ENCODE measurements around the gene ZFPM1.

The ZFPM1 gene

GRCh38 chr16:88577166-88577565 is 124.1 kb downstream of the ZFPM1 start:
- no peak for DNase-seq (ENCODE audit: low read depth)
- no peak overlapping the region for H3K4me3 ChIP-seq (ENCODE audit: control insufficient read depth, low read depth, low read length)
- TF ChIP-seq CTCF (conservative IDR thresholded peaks at IDR 0.05; ENCODE audit: control insufficient read depth, insufficient read depth, low read depth, low read length), result no peak

GRCh38 chr16:88578446-88579313 is 125.6 kb downstream of the ZFPM1 start:
- H3K4me3 ChIP-seq (ENCODE audit: control insufficient read depth, low read depth, low read length), result no peak overlapping the region
- no peak for TF ChIP-seq CTCF (conservative IDR thresholded peaks at IDR 0.05; ENCODE audit: control insufficient read depth, insufficient read depth, low read depth, low read length)
- no peak for DNase-seq (ENCODE audit: low read depth)

GRCh38 chr16:88580371-88580770 is 127.3 kb downstream of the ZFPM1 start:
- no peak for DNase-seq (ENCODE audit: low read depth)
- no peak overlapping the region for H3K4me3 ChIP-seq (ENCODE audit: control insufficient read depth, low read depth, low read length)
- TF ChIP-seq CTCF (conservative IDR thresholded peaks at IDR 0.05; ENCODE audit: control insufficient read depth, insufficient read depth, low read depth, low read length), result no peak

- no peak for DNase-seq (ENCODE audit: low read depth)
- TF ChIP-seq CTCF (conservative IDR thresholded peaks at IDR 0.05; ENCODE audit: control insufficient read depth, insufficient read depth, low read depth, low read length), result no peak
- no peak overlapping the region for H3K4me3 ChIP-seq (ENCODE audit: control insufficient read depth, low read depth, low read length)
These were observed 128.0 kb downstream of the ZFPM1 start for GRCh38 chr16:88581033-88581432.

- DNase-seq (ENCODE audit: low read depth), result no peak
- no peak for TF ChIP-seq CTCF (conservative IDR thresholded peaks at IDR 0.05; ENCODE audit: control insufficient read depth, insufficient read depth, low read depth, low read length)
- H3K4me3 ChIP-seq (ENCODE audit: control insufficient read depth, low read depth, low read length), result no peak overlapping the region
These were observed 130.0 kb downstream of the ZFPM1 start for GRCh38 chr16:88582912-88583575.

GRCh38 chr16:88584676-88585075 is 131.6 kb downstream of the ZFPM1 start:
- DNase-seq (ENCODE audit: low read depth), result no peak
- no peak for TF ChIP-seq CTCF (conservative IDR thresholded peaks at IDR 0.05; ENCODE audit: control insufficient read depth, insufficient read depth, low read depth, low read length)
- H3K4me3 ChIP-seq (ENCODE audit: control insufficient read depth, low read depth, low read length), result no peak overlapping the region

Data from fibroblast of mammary gland (primary cell).